Measurements from ENCODE around the gene HSPE1.

Gene HSPE1

GRCh38 chr2:197517150-197517549 is 17.0 kb downstream of the HSPE1 start:
- H3K4ac ChIP-seq (ENCODE audit: low read depth, low read length) = no peak overlapping the region
- no peak overlapping the region for H2BK5ac ChIP-seq (ENCODE audit: low read length)

DNA sequence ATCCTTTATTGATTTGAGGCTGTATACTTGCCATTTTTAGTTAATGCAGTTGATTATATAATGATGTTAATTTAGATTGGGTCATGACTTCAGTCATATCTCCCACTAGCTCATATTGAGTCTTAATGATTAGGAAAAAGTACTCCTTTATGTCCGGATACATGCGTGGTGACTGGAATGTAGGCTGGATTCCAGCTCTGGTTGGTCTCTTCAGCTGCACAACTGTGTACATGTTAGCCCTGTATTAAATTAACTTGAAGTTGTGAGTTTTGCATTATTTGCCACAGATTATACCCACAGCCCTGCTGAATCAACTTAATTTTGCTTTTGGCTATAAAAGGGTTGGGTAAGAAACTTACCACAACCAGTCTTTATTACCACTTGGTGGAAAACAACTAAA is 38.2 kb downstream of the HSPE1 start:
- no peak overlapping the region for H3K4me2 ChIP-seq (ENCODE audit: low read length)
- H2BK5ac ChIP-seq (ENCODE audit: low read length) = no peak overlapping the region
- no peak for DNase-seq
- no peak overlapping the region for H4K8ac ChIP-seq (ENCODE audit: low read depth, low read length)
- H4K5ac ChIP-seq (ENCODE audit: low read length) = no peak overlapping the region
- H3K4me3 ChIP-seq (ENCODE audit: low read length) = no peak overlapping the region
- peaks cover 5% of the 10 kb centered on the region for H3K79me2 ChIP-seq (ENCODE audit: control insufficient read depth, insufficient read depth, low read length)
- H3K18ac ChIP-seq (ENCODE audit: low read length) = no peak overlapping the region
- no peak overlapping the region for H3K9ac ChIP-seq (ENCODE audit: low read length)
- no peak overlapping the region for H2BK15ac ChIP-seq (replicated peaks; ENCODE audit: low read depth)
- no peak overlapping the region for H2BK120ac ChIP-seq (ENCODE audit: low read depth, low read length)
- H3K23ac ChIP-seq (ENCODE audit: low read length) = no peak overlapping the region
- no peak overlapping the region for H3K56ac ChIP-seq (ENCODE audit: low read length)
- no peak overlapping the region for H2AK5ac ChIP-seq (ENCODE audit: low read length)
- H3K4me1 ChIP-seq (ENCODE audit: control insufficient read depth, low read depth, low read length) = no peaks in the 10 kb centered on the region
- H3K27me3 ChIP-seq (ENCODE audit: insufficient read depth, low read length, poor library complexity) = no peaks in the 10 kb centered on the region
- no peak overlapping the region for H3K4ac ChIP-seq (ENCODE audit: low read depth, low read length)
- WGBS (ENCODE audit: extremely low coverage, insufficient coverage, low lambda C conversion rate) = no CpG with 5 or more reads among the region's 2 CpGs
- no peaks in the 10 kb centered on the region for H3K36me3 ChIP-seq (ENCODE audit: control insufficient read depth, insufficient read depth, low read length)
- H3K79me1 ChIP-seq (ENCODE audit: low read length) = peaks cover 5% of the 10 kb centered on the region
- H3K27ac ChIP-seq (ENCODE audit: low read depth, low read length) = no peak overlapping the region

More at GRCh38 chr2:197517150-197517549, 17.0 kb downstream of the HSPE1 start:
- no CpG with 5 or more reads among the region's 2 CpGs for WGBS (ENCODE audit: extremely low coverage, insufficient coverage, low lambda C conversion rate)
- Histone ChIP-seq H3K23ac (ENCODE audit: low read length) (no peak overlapping the region), H3K9ac (ENCODE audit: low read length) (peak overlapping the region; percentile 96), H3K56ac (ENCODE audit: low read length) (no peak overlapping the region), H3K36me3 (ENCODE audit: control insufficient read depth, insufficient read depth, low read length) (no peaks in the 10 kb centered on the region), H3K27me3 (ENCODE audit: insufficient read depth, low read length, poor library complexity) (no peaks in the 10 kb centered on the region), H4K5ac (ENCODE audit: low read length) (no peak overlapping the region), H3K79me2 (ENCODE audit: control insufficient read depth, insufficient read depth, low read length) (peaks cover 39% of the 10 kb centered on the region), H3K79me1 (ENCODE audit: low read length) (no peaks in the 10 kb centered on the region), H2AK5ac (ENCODE audit: low read length) (no peak overlapping the region), H3K4me1 (ENCODE audit: control insufficient read depth, low read depth, low read length) (no peaks in the 10 kb centered on the region), H3K4me2 (ENCODE audit: low read length) (peak overlapping the region; percentile 20), H2BK120ac (ENCODE audit: low read depth, low read length) (no peak overlapping the region), H3K18ac (ENCODE audit: low read length) (no peak overlapping the region), H4K8ac (ENCODE audit: low read depth, low read length) (no peak overlapping the region), H2BK15ac (replicated peaks; ENCODE audit: low read depth) (no peak overlapping the region), H3K4me3 (ENCODE audit: low read length) (no peak overlapping the region), H3K27ac (ENCODE audit: low read depth, low read length) (no peak overlapping the region)
- no peak for DNase-seq

DNA sequence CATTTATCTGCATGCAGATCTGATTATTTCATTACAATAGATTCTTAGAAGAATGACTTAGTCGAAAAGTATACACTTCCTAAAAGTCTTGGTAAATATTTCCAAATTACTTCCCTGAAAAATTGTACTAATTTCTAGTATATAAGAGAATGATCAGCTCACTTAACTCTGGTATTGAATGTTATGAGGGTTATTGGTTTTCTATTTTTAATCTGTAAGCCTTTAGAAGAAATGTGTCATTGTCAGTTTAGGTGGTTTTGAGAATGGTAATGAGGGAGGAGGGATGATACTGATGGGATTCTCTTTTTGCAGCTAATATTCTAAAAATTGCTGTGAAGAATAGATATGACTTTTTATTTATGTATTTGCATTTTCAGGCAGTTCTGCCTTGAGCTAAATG is 39.6 kb downstream of the HSPE1 start:
- Histone ChIP-seq H3K27me3 (ENCODE audit: insufficient read depth, low read length, poor library complexity) (no peaks in the 10 kb centered on the region), H3K79me1 (ENCODE audit: low read length) (peaks cover 1% of the 10 kb centered on the region), H3K18ac (ENCODE audit: low read length) (no peak overlapping the region), H2BK120ac (ENCODE audit: low read depth, low read length) (no peak overlapping the region), H2BK5ac (ENCODE audit: low read length) (no peak overlapping the region), H3K56ac (ENCODE audit: low read length) (no peak overlapping the region), H3K4me3 (ENCODE audit: low read length) (no peak overlapping the region), H3K23ac (ENCODE audit: low read length) (no peak overlapping the region), H3K79me2 (ENCODE audit: control insufficient read depth, insufficient read depth, low read length) (peaks cover under 1% of the 10 kb centered on the region), H2BK15ac (replicated peaks; ENCODE audit: low read depth) (no peak overlapping the region), H3K36me3 (ENCODE audit: control insufficient read depth, insufficient read depth, low read length) (no peaks in the 10 kb centered on the region), H4K5ac (ENCODE audit: low read length) (no peak overlapping the region), H3K9ac (ENCODE audit: low read length) (no peak overlapping the region), H3K27ac (ENCODE audit: low read depth, low read length) (no peak overlapping the region), H4K8ac (ENCODE audit: low read depth, low read length) (no peak overlapping the region), H2AK5ac (ENCODE audit: low read length) (no peak overlapping the region), H3K4me2 (ENCODE audit: low read length) (no peak overlapping the region), H3K4ac (ENCODE audit: low read depth, low read length) (no peak overlapping the region), H3K4me1 (ENCODE audit: control insufficient read depth, low read depth, low read length) (no peaks in the 10 kb centered on the region)
- WGBS (ENCODE audit: extremely low coverage, insufficient coverage, low lambda C conversion rate) = no CpG with 5 or more reads among the region's 1 CpG
- DNase-seq = no peak

DNA sequence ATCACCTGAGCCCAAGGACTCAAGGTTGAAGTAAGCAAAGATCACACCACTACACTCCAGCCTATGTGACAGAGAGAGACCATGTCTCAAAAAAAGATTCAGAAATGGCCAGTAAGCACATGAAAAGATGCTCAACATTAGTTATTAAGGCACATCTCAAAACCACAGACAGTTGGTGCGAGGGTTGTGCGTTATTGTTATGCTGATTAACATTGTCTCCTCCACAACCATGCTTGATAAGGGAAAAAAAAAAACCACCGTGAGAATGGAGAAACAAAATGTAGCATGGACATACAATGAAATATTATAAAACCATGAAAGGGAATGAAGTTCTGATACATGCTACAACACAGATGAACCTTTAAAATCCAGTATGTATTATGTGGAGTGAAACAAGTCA is 43.0 kb downstream of the HSPE1 start:
- H4K8ac ChIP-seq (ENCODE audit: low read depth, low read length) = no peak overlapping the region
- no peak overlapping the region for H2BK120ac ChIP-seq (ENCODE audit: low read depth, low read length)
- DNase-seq = no peak
- no peak overlapping the region for H3K27ac ChIP-seq (ENCODE audit: low read depth, low read length)
- no peaks in the 10 kb centered on the region for H3K4me1 ChIP-seq (ENCODE audit: control insufficient read depth, low read depth, low read length)
- H3K18ac ChIP-seq (ENCODE audit: low read length) = no peak overlapping the region
- H3K36me3 ChIP-seq (ENCODE audit: control insufficient read depth, insufficient read depth, low read length) = no peaks in the 10 kb centered on the region
- H4K5ac ChIP-seq (ENCODE audit: low read length) = no peak overlapping the region
- no peak overlapping the region for H2BK5ac ChIP-seq (ENCODE audit: low read length)
- no peak overlapping the region for H2BK15ac ChIP-seq (replicated peaks; ENCODE audit: low read depth)
- no peaks in the 10 kb centered on the region for H3K27me3 ChIP-seq (ENCODE audit: insufficient read depth, low read length, poor library complexity)
- no peak overlapping the region for H3K9ac ChIP-seq (ENCODE audit: low read length)
- no peak overlapping the region for H2AK5ac ChIP-seq (ENCODE audit: low read length)
- no peaks in the 10 kb centered on the region for H3K79me2 ChIP-seq (ENCODE audit: control insufficient read depth, insufficient read depth, low read length)
- no CpG with 5 or more reads among the region's 3 CpGs for WGBS (ENCODE audit: extremely low coverage, insufficient coverage, low lambda C conversion rate)
- peaks cover 1% of the 10 kb centered on the region for H3K79me1 ChIP-seq (ENCODE audit: low read length)
- H3K4me2 ChIP-seq (ENCODE audit: low read length) = no peak overlapping the region
- H3K23ac ChIP-seq (ENCODE audit: low read length) = no peak overlapping the region
- H3K4me3 ChIP-seq (ENCODE audit: low read length) = no peak overlapping the region
- H3K4ac ChIP-seq (ENCODE audit: low read depth, low read length) = no peak overlapping the region
- H3K56ac ChIP-seq (ENCODE audit: low read length) = no peak overlapping the region

GRCh38 chr2:197547163-197547900 is 47.2 kb downstream of the HSPE1 start:
- no CpG with 5 or more reads among the region's 5 CpGs for WGBS (ENCODE audit: extremely low coverage, insufficient coverage, low lambda C conversion rate)
- Histone ChIP-seq H3K23ac (ENCODE audit: low read length) (no peak overlapping the region), H2BK5ac (ENCODE audit: low read length) (no peak overlapping the region), H3K9ac (ENCODE audit: low read length) (no peak overlapping the region), H3K4me2 (ENCODE audit: low read length) (no peak overlapping the region), H3K4ac (ENCODE audit: low read depth, low read length) (no peak overlapping the region), H2BK120ac (ENCODE audit: low read depth, low read length) (no peak overlapping the region), H4K5ac (ENCODE audit: low read length) (no peak overlapping the region), H3K56ac (ENCODE audit: low read length) (no peak overlapping the region), H3K79me2 (ENCODE audit: control insufficient read depth, insufficient read depth, low read length) (no peaks in the 10 kb centered on the region), H3K18ac (ENCODE audit: low read length) (no peak overlapping the region), H2BK15ac (replicated peaks; ENCODE audit: low read depth) (no peak overlapping the region), H3K36me3 (ENCODE audit: control insufficient read depth, insufficient read depth, low read length) (no peaks in the 10 kb centered on the region), H3K4me1 (ENCODE audit: control insufficient read depth, low read depth, low read length) (no peaks in the 10 kb centered on the region), H3K27me3 (ENCODE audit: insufficient read depth, low read length, poor library complexity) (no peaks in the 10 kb centered on the region), H2AK5ac (ENCODE audit: low read length) (no peak overlapping the region), H3K27ac (ENCODE audit: low read depth, low read length) (no peak overlapping the region), H3K4me3 (ENCODE audit: low read length) (no peak overlapping the region), H4K8ac (ENCODE audit: low read depth, low read length) (no peak overlapping the region), H3K79me1 (ENCODE audit: low read length) (peaks cover 1% of the 10 kb centered on the region)
- no peak for DNase-seq

DNA sequence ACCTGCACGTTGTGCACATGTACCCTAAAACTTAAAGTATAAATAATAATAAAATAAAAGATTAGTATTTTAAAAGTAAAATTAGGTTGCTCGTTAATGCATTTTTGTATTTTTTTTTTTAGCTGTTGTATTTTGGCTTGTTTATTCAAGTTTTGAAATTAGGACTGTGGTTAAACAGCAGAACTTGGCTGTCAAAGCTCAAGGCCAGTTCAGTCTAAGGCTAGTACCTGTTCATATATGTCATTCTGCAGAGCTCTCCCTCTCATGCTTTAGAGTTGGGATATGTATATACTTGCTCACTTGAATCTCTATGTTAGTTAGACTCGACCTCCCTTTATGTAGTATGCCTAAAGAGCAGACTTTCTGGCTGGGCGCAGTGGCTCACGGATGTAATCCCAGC is 48.4 kb downstream of the HSPE1 start:
- no peak overlapping the region for H3K4me3 ChIP-seq (ENCODE audit: low read length)
- H3K36me3 ChIP-seq (ENCODE audit: control insufficient read depth, insufficient read depth, low read length) = no peaks in the 10 kb centered on the region
- DNase-seq = no peak
- no peak overlapping the region for H2BK120ac ChIP-seq (ENCODE audit: low read depth, low read length)
- no peaks in the 10 kb centered on the region for H3K79me2 ChIP-seq (ENCODE audit: control insufficient read depth, insufficient read depth, low read length)
- no peak overlapping the region for H4K8ac ChIP-seq (ENCODE audit: low read depth, low read length)
- no peak overlapping the region for H3K18ac ChIP-seq (ENCODE audit: low read length)
- no peak overlapping the region for H3K27ac ChIP-seq (ENCODE audit: low read depth, low read length)
- no peak overlapping the region for H3K4me2 ChIP-seq (ENCODE audit: low read length)
- no peak overlapping the region for H4K5ac ChIP-seq (ENCODE audit: low read length)
- WGBS (ENCODE audit: extremely low coverage, insufficient coverage, low lambda C conversion rate) = 100% methylated on average over 1 of the region's 5 CpGs
- H3K4ac ChIP-seq (ENCODE audit: low read depth, low read length) = no peak overlapping the region
- no peak overlapping the region for H2BK15ac ChIP-seq (replicated peaks; ENCODE audit: low read depth)
- no peak overlapping the region for H2AK5ac ChIP-seq (ENCODE audit: low read length)
- no peaks in the 10 kb centered on the region for H3K27me3 ChIP-seq (ENCODE audit: insufficient read depth, low read length, poor library complexity)
- H3K23ac ChIP-seq (ENCODE audit: low read length) = no peak overlapping the region
- peaks cover 1% of the 10 kb centered on the region for H3K79me1 ChIP-seq (ENCODE audit: low read length)
- H2BK5ac ChIP-seq (ENCODE audit: low read length) = no peak overlapping the region
- H3K9ac ChIP-seq (ENCODE audit: low read length) = no peak overlapping the region
- no peak overlapping the region for H3K56ac ChIP-seq (ENCODE audit: low read length)
- H3K4me1 ChIP-seq (ENCODE audit: control insufficient read depth, low read depth, low read length) = no peaks in the 10 kb centered on the region
